Heart left ventricle (tissue), 16 donors: ENCODE measurements around the gene LAMA2. TPM values are rescaled to one million over a fixed set of nuclear protein-coding genes. Genes with fewer than 3 reads are reported as not detected.
A peak's percentile ranks its signal among the peaks of the same experiment; 100 is the strongest.

Experiments
- ATAC-seq, 4 donors: fragments of 200-7000 bp; cut with Tn5 transposase; one replicate each; pipeline ENCODE4 v1.9.1; 2020 to 2022; ENCODE audit warnings: moderate library complexity in 4 of 4, mild to moderate bottlenecking in 3 of 4, moderate number of reproducible peaks in 1 of 4
- DNase-seq, 5 donors: peaks; one replicate each; pipeline ENCODE4 v3.0.0-alpha.2; 2020
- H3K27ac ChIP-seq, 12 donors: fragments of 200-600 bp; sonication (generic) in 4 of 12; one replicate each; pipeline versions ENCODE4 v1.5.0 to v1.8.0; 2016 to 2022; ENCODE audit warnings: mild to moderate bottlenecking in 2 of 12
- H3K27me3 ChIP-seq, 9 donors: fragments of 200-600 bp; sonication (generic) in 2 of 9; one replicate each; pipeline versions ENCODE4 v1.5.1 to v1.8.0; 2016 to 2022; ENCODE audit warnings: mild to moderate bottlenecking in 3 of 9
- H3K36me3 ChIP-seq, 9 donors: fragments of 200-600 bp; sonication (generic) in 2 of 9; one replicate each; pipeline versions ENCODE4 v1.5.0 to v1.8.0; 2018 to 2022; ENCODE audit warnings: mild to moderate bottlenecking in 2 of 9
- H3K4me1 ChIP-seq, 12 donors: fragments of 200-600 bp; sonication (generic) in 4 of 12; one replicate each; pipeline versions ENCODE4 v1.5.0 to v1.8.0; 2016 to 2022; ENCODE audit warnings: mild to moderate bottlenecking in 3 of 12
- H3K4me3 ChIP-seq, 12 donors: fragments of 200-600 bp; sonication (generic) in 4 of 12; one replicate each; pipeline versions ENCODE4 v1.5.0 to v1.8.0; 2017 to 2022; ENCODE audit warnings: mild to moderate bottlenecking in 9 of 12, moderate library complexity in 4 of 12
- H3K9me3 ChIP-seq, 12 donors: fragments of 200-600 bp; sonication (generic) in 4 of 12; one replicate each; pipeline versions ENCODE4 v1.5.0 to v1.8.0; 2016 to 2022; ENCODE audit warnings: mild to moderate bottlenecking in 1 of 12
- POLR2A ChIP-seq, 2 donors: fragments of 450-650 bp; IDR thresholded peaks; one replicate each; pipeline ENCODE4 v1.6.1; 2017; ENCODE audit warnings: antibody characterized with exemption in 2 of 2, mild to moderate bottlenecking in 2 of 2, moderate library complexity in 2 of 2
- WGBS, 4 donors: extraction: QIAGEN DNeasy Blood & Tissue Kit in 2 of 4; methylation state at CpG; one replicate each; pipeline versions ENCODE4 v1.1.5 to v1.1.7; 2013 to 2018; 5-methylcytosine and 5-hydroxymethylcytosine counted together
- intact Hi-C, 10 donors: fragments of 100-400 bp; cut with DNase I; formaldehyde crosslinking; loops; one replicate each; pipeline versions ENCODE4 v1.11.1 to v1.14.2; 2022
- polyA plus RNA-seq, 2 donors: library from polyadenylated mRNA; stranded (reverse); fragments of 200-250 nt; gene quantifications; one replicate each; pipeline ENCODE4 v1.2.3, GENCODE V29; 2013
- total RNA-seq, 9 donors: library from RNA; depleted of rRNA in 2 of 9; stranded (reverse); fragments of >200 nt in 2 of 9; fragmentation: NEBNext Ultra II Directional in 3 of 9; extraction: Animal tissue kit (Norgen Biotek cat#: 25700) in 3 of 9; gene quantifications; one replicate each; pipeline versions ENCODE4 v1.1.0 to v1.2.4, GENCODE V29; 2016 to 2023
- TF ChIP-seq, protein P1 (sequence below), 12 donors: fragments of 200-600 bp; sonication (generic) in 4 of 12; IDR thresholded peaks; one replicate each; pipeline versions ENCODE4 v1.5.0 to v1.8.0; 2018 to 2022; ENCODE audit warnings: antibody characterized with exemption in 12 of 12, mild to moderate bottlenecking in 5 of 12
- donor health status: ischemic (EF 13 %, LVEDD 7.1; RV severe dilation, severe dysfunction).
- donor health status: healthy with polysubstance abuse.
- donor health status: DM: no; HTN: yes; CAD: no.
- donor health status: DM: no; HTN: no; CAD: no.
- donor health status: ischemic (EF 25% LVEDD 6.9; RV normal size, moderate dysfunction).
- donor health status: ischemic (EF 25% LVEDD 5.7; RV mildly dilated, moderate dysfunction).
- donor health status: healthy.
- donor health status: DM: yes; HTN: yes; CAD: no.
- donor health status: ischemic (EF 35%, LVEDD 5.7; RV mildly dilated, moderate dysfunction).
- donor health status: nonischemic (EF 11% LVEDD 7.7; RV severe dilation, severe dysfunction).
- donor health status: DM: yes; HTN: yes; CAD: no.
- donor health status: PGD.
- donor health status: ischemic (EF 29% LVEDD 5.4; RV normal size, mild dysfunction).
- donor health status: nonischemic (EF 23%, LVEDD 6.1; RV moderate dilation, normal function).

Gene LAMA2
- total and polyA plus RNA-seq, 11 donors, result 34.8 to 299 (median 206) TPM

DNA sequence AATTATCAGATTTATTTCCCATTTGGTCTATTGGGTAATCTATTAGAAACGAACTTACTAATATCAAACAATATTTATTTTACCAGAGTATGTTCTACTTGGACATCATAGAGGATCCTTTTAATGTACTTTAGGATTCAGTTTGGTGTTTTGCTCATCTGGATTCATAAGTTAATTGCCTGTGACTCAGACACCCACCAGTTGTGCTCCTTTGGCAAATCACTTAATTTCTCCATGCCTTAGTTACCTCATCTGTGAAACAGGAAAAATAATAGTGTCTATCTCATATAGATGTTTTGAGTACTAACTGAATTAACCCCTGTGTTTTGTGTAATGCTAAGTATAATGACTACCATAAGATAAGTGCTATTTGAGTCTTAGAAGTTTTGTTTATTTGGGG is 292.1 kb downstream of the LAMA2 start:
- Histone ChIP-seq H3K27ac (peak overlapping the region in 1 of 12 donors; percentile 3), H3K36me3 (peaks cover 0 to 47% (median 0%) of the 10 kb centered on the region in 9 donors), H3K27me3 (no peaks in the 10 kb centered on the region), H3K9me3 (no peaks in the 10 kb centered on the region), H3K4me3 (no peak overlapping the region), H3K4me1 (peaks cover 0 to 29% (median 12%) of the 10 kb centered on the region in 12 donors)
- no peak for DNase-seq
- 71 to 88% (median 75%) methylated on average over 1 of the region's 1 CpG for WGBS, 4 donors
- TF ChIP-seq POLR2A (IDR thresholded peaks at IDR 0.05), result no peak
- TF ChIP-seq, protein P1, sequence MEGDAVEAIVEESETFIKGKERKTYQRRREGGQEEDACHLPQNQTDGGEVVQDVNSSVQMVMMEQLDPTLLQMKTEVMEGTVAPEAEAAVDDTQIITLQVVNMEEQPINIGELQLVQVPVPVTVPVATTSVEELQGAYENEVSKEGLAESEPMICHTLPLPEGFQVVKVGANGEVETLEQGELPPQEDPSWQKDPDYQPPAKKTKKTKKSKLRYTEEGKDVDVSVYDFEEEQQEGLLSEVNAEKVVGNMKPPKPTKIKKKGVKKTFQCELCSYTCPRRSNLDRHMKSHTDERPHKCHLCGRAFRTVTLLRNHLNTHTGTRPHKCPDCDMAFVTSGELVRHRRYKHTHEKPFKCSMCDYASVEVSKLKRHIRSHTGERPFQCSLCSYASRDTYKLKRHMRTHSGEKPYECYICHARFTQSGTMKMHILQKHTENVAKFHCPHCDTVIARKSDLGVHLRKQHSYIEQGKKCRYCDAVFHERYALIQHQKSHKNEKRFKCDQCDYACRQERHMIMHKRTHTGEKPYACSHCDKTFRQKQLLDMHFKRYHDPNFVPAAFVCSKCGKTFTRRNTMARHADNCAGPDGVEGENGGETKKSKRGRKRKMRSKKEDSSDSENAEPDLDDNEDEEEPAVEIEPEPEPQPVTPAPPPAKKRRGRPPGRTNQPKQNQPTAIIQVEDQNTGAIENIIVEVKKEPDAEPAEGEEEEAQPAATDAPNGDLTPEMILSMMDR (IDR thresholded peaks at IDR 0.05), result no peak
- peak in 1 of 4 donors; percentile 26 for ATAC-seq
- intact Hi-C loops, result no loop called here

GRCh38 chr6:129177801-129178200 is 294.9 kb downstream of the LAMA2 start:
- DNase-seq, result no peak
- H3K27me3 ChIP-seq, result no peaks in the 10 kb centered on the region
- no peak overlapping the region for H3K4me3 ChIP-seq
- peaks cover 0 to 53% (median 12%) of the 10 kb centered on the region in 12 donors for H3K4me1 ChIP-seq
- H3K36me3 ChIP-seq, result peaks cover 0 to 58% (median 0%) of the 10 kb centered on the region in 9 donors
- H3K27ac ChIP-seq, result peak overlapping the region in 2 of 12 donors; percentile 6 to 45
- H3K9me3 ChIP-seq, result no peaks in the 10 kb centered on the region
- peak in 1 of 4 donors; percentile 39 for ATAC-seq
- intact Hi-C loops, result no loop called here
- 34 to 46% (median 39%) methylated on average over 4 of the region's 4 CpGs for WGBS, 4 donors
- TF ChIP-seq POLR2A (IDR thresholded peaks at IDR 0.05), result no peak
- TF ChIP-seq, protein P1 (IDR thresholded peaks at IDR 0.05), result no peak

GRCh38 chr6:129179283-129179682 is 296.3 kb downstream of the LAMA2 start:
- DNase-seq (no peak), ATAC-seq (peak in 2 of 4 donors; percentile 31 to 42)
- TF ChIP-seq POLR2A (IDR thresholded peaks at IDR 0.05), result no peak
- TF ChIP-seq, protein P1 (IDR thresholded peaks at IDR 0.05), result no peak
- Histone ChIP-seq H3K36me3 (peaks cover 0 to 43% (median 0%) of the 10 kb centered on the region in 9 donors), H3K4me1 (peaks cover 0 to 60% (median 13%) of the 10 kb centered on the region in 12 donors), H3K27ac (peak overlapping the region in 2 of 12 donors; percentile 5 to 27), H3K4me3 (no peak overlapping the region), H3K9me3 (no peaks in the 10 kb centered on the region), H3K27me3 (no peaks in the 10 kb centered on the region)
- intact Hi-C loops, result no loop called here
- 51 to 65% (median 55%) methylated on average over 3 of the region's 3 CpGs for WGBS, 4 donors

DNA sequence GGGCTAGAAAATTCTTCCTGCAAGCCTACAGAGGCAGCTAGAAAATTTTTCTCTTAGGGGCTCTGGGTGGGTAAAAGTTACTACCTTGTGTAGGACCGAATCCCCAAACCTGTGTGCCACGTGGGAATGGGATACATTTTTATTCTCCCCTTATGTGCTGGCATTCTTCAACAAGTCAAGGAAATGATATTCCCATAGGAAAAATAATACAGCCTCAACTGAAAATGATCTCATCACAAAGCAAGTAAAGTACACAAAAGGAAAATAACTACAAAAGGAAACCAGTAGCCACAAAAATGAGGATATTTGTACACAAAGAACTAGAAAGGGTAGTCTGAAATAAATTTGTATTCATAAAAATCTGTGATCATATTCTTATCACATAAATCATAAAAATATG is 298.1 kb downstream of the LAMA2 start:
- H3K27ac ChIP-seq, result peak overlapping the region in 7 of 12 donors; percentile 5 to 61 (median 25)
- H3K4me3 ChIP-seq, result no peak overlapping the region
- H3K27me3 ChIP-seq, result no peaks in the 10 kb centered on the region
- WGBS, 4 donors, result 41 to 57% (median 50%) methylated on average over 2 of the region's 2 CpGs
- TF ChIP-seq, protein P1 (IDR thresholded peaks at IDR 0.05), result no peak
- TF ChIP-seq POLR2A (IDR thresholded peaks at IDR 0.05), result no peak
- peaks cover 0 to 72% (median 13%) of the 10 kb centered on the region in 12 donors for H3K4me1 ChIP-seq
- ATAC-seq (peak in 1 of 4 donors; percentile 23), DNase-seq (no peak)
- no peaks in the 10 kb centered on the region for H3K9me3 ChIP-seq
- intact Hi-C loops, result no loop called here
- H3K36me3 ChIP-seq, result peaks cover 0 to 39% (median 0%) of the 10 kb centered on the region in 9 donors
